Activated naive CD4-positive, alpha-beta T cell treated with anti-CD3 and anti-CD28 coated beads, Interleukin-2, amount 10 ng/mL, durations not matched to agents 7 days and 5 days (primary cell): ENCODE data around the gene RNF103.
A peak's percentile ranks its signal among the peaks of the same experiment; 100 is the strongest.

Experiments used
- CTCF ChIA-PET: fragments of 350-600 bp; sonication (Branson Sonifier 250); formaldehyde crosslinking; loops from one replicate; lab custom pipeline; 2021; ENCODE audit warnings: antibody characterized with exemption; lab: Charles Lee
- DNase-seq: peaks from one replicate; pipeline ENCODE4 v3.0.0-alpha.2; 2020
- H3K27ac Mint-ChIP-seq: one replicate; pipeline ENCODE4 v1.8.0; 2021; ENCODE audit warnings: mild to moderate bottlenecking, moderate library complexity, mixed read lengths
- H3K27me3 Mint-ChIP-seq: one replicate; pipeline ENCODE4 v1.8.0; 2021; ENCODE audit warnings: mild to moderate bottlenecking, mixed read lengths
- H3K36me3 Mint-ChIP-seq: one replicate; pipeline ENCODE4 v1.8.0; 2021; ENCODE audit warnings: mixed read lengths
- H3K4me1 Mint-ChIP-seq: one replicate; pipeline ENCODE4 v1.8.0; 2021; ENCODE audit warnings: mixed read lengths
- H3K4me3 Mint-ChIP-seq: one replicate; pipeline ENCODE4 v1.8.0; 2021; ENCODE audit warnings: mild to moderate bottlenecking, moderate library complexity, mixed read lengths
- H3K9me3 Mint-ChIP-seq: one replicate; pipeline ENCODE4 v1.8.0; 2021; ENCODE audit warnings: mixed read lengths

RNF103 gene

GRCh38 chr2:86570059-86570458 lies 53.6 kb downstream of the RNF103 start:
- H3K4me1 Mint-ChIP-seq: no peaks in the 10 kb centered on the region
- peaks cover 4% of the 10 kb centered on the region for H3K27me3 Mint-ChIP-seq
- no peak overlapping the region for H3K27ac Mint-ChIP-seq
- no peak overlapping the region for H3K4me3 Mint-ChIP-seq
- CTCF ChIA-PET: no interaction called here
- no peaks in the 10 kb centered on the region for H3K36me3 Mint-ChIP-seq
- no peaks in the 10 kb centered on the region for H3K9me3 Mint-ChIP-seq
- no peak for DNase-seq

- no peak overlapping the region for H3K27ac Mint-ChIP-seq
- H3K4me1 Mint-ChIP-seq: peaks cover 19% of the 10 kb centered on the region
- DNase-seq: no peak
- H3K4me3 Mint-ChIP-seq: no peak overlapping the region
- CTCF ChIA-PET: no interaction called here
- peaks cover 8% of the 10 kb centered on the region for H3K27me3 Mint-ChIP-seq
- peaks cover 11% of the 10 kb centered on the region for H3K36me3 Mint-ChIP-seq
- H3K9me3 Mint-ChIP-seq: peaks cover 4% of the 10 kb centered on the region
Measured at GRCh38 chr2:86566821-86567190, 56.9 kb downstream of the RNF103 start.

DNA sequence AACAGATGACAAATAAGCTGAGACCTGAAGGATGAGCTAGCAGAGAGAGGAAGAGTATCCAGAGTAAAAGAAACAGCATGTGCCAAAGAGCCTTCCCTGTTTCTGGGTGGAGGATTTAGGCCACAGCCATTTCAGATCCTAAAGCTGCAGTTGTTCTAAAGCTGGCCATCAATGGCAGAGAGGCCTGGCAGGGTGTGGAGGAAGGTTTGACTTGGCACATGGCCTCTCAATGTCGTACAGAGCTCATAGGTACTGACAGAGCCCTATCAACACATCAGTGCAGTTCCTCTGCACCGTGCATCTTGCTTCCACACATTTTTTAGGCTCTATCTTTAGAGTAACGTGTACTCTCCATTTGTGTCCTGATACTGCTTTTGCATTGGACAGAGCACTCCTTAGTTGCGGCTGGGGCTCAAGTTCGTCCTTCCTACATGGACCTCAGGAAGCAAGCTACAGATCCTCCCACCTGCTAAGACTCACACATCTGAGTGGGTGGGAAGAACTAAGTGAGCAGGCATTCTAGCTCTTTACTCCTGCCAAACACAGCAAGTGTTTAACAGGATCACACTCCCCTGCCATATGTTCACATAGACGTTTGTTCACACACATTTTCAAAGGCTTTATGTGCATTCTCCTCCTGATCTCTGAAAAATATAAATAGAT lies 57.4 kb downstream of the RNF103 start:
- Mint-ChIP-seq H3K9me3 (peaks cover 4% of the 10 kb centered on the region), H3K27me3 (peaks cover 8% of the 10 kb centered on the region), H3K4me3 (no peak overlapping the region), H3K36me3 (peaks cover 16% of the 10 kb centered on the region), H3K4me1 (peaks cover 25% of the 10 kb centered on the region), H3K27ac (no peak overlapping the region)
- CTCF ChIA-PET: no interaction called here
- DNase-seq: no peak

DNA sequence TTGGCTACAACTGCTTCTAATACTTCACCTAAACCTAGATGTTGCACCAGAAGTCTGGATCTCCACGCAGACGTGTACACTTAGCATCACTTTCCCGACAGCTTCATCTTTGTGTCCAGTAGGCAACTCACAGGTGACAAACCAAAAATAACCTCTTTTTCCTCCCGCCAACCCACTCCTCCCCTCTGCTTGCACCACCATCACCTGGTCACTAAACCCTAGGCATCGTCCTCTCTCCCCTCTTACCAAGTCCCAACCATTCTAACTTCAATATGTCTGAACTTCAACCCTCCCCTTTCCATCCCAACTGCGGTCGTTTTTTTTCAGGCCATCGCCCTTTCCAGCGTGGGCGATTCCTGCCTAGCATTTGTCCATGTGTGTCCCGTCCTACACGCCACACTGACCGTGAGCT lies 60.0 kb downstream of the RNF103 start:
- Mint-ChIP-seq H3K27me3 (peaks cover 8% of the 10 kb centered on the region), H3K36me3 (peaks cover 33% of the 10 kb centered on the region), H3K4me3 (peak overlapping the region; percentile 93), H3K9me3 (peaks cover 4% of the 10 kb centered on the region), H3K27ac (peak overlapping the region; percentile 99), H3K4me1 (peaks cover 42% of the 10 kb centered on the region)
- CTCF ChIA-PET: no interaction called here
- DNase-seq: no peak

- CTCF ChIA-PET: no interaction called here
- peaks cover 33% of the 10 kb centered on the region for H3K36me3 Mint-ChIP-seq
- peak; percentile 96 for DNase-seq
- H3K9me3 Mint-ChIP-seq: peaks cover 4% of the 10 kb centered on the region
- H3K27ac Mint-ChIP-seq: peak within 1 kb of the TSS; percentile 99
- H3K27me3 Mint-ChIP-seq: peaks cover 6% of the 10 kb centered on the region
- H3K4me1 Mint-ChIP-seq: peaks cover 42% of the 10 kb centered on the region
- H3K4me3 Mint-ChIP-seq: peak within 1 kb of the TSS; percentile 93
Measured at GRCh38 chr2:86562922-86563649, 60.6 kb downstream of the RNF103 start, which contains the start of gene CHMP3. Gene CHMP3, minus strand, starts transcription at chr2:86563443. Its CDS starts 95 bp downstream, at chr2:86563348.

DNA sequence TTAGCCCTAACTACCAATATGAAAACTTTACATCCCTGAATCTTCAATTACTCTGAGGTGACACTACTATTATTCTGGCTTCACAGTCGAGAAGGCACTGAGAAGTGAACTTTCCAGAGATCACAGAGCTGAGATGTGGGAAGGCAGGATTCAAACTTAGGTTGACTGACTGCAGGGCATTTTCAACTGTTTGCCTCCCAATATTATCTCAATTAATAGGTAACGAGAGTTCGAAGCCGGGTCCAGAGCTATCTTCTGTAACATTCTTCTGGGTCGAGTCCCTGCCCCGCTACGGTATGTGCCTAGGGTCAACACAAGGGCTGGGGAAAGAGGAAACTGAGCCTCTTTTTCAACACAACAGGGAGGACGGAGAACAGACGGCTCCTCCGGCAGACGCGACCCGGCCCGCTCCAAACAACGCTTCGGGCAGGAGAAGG lies 61.2 kb downstream of the RNF103 start:
- CTCF ChIA-PET: no interaction called here
- peaks cover 4% of the 10 kb centered on the region for H3K27me3 Mint-ChIP-seq

GRCh38 chr2:86557836-86558235 lies 65.8 kb downstream of the RNF103 start:
- H3K27me3 Mint-ChIP-seq: no peaks in the 10 kb centered on the region
- DNase-seq: no peak
- peaks cover 43% of the 10 kb centered on the region for H3K4me1 Mint-ChIP-seq
- CTCF ChIA-PET: no interaction called here
- H3K4me3 Mint-ChIP-seq: no peak overlapping the region
- H3K27ac Mint-ChIP-seq: no peak overlapping the region
- H3K36me3 Mint-ChIP-seq: peaks cover 36% of the 10 kb centered on the region
- H3K9me3 Mint-ChIP-seq: peaks cover 3% of the 10 kb centered on the region

More for the DNA sequence above, 61.2 kb downstream of the RNF103 start:
- Mint-ChIP-seq H3K9me3 (peaks cover 4% of the 10 kb centered on the region), H3K36me3 (peaks cover 33% of the 10 kb centered on the region), H3K27ac (peak overlapping the region; percentile 99), H3K4me3 (peak overlapping the region; percentile 93), H3K4me1 (peaks cover 42% of the 10 kb centered on the region)
- no peak for DNase-seq

- H3K4me3 Mint-ChIP-seq: no peak overlapping the region
- no peak overlapping the region for H3K27ac Mint-ChIP-seq
- DNase-seq: no peak
- H3K9me3 Mint-ChIP-seq: peaks cover 9% of the 10 kb centered on the region
- peaks cover 41% of the 10 kb centered on the region for H3K36me3 Mint-ChIP-seq
- H3K4me1 Mint-ChIP-seq: peaks cover 38% of the 10 kb centered on the region
- no peaks in the 10 kb centered on the region for H3K27me3 Mint-ChIP-seq
- CTCF ChIA-PET: no interaction called here
Measured at GRCh38 chr2:86556508-86556907, 67.2 kb downstream of the RNF103 start.
